Activated T-helper 2 cell treated with anti-CD3 and anti-CD28 coated beads, Interferon-gamma antibody, Interleukin-2, Interleukin-4, amounts not matched to agents 10 μg/mL and 5 μg/mL and 100 μg/mL, durations not matched to agents 14 hours and 24 hours and 36 hours (primary cell): ENCODE results near the gene TRMT2A. TPM values are rescaled to one million over a fixed set of nuclear protein-coding genes. Genes with fewer than 3 reads are reported as not detected.

Experiments
- DNase-seq: peaks from one replicate; pipeline ENCODE4 v3.0.0; 2021; ENCODE audit warnings: low spot score
- H3K27ac Mint-ChIP-seq: one replicate; pipeline ENCODE4 v1.8.0; 2021; ENCODE audit warnings: mixed read lengths
- H3K27me3 Mint-ChIP-seq: one replicate; pipeline ENCODE4 v1.8.0; 2021; ENCODE audit warnings: low read depth, mixed read lengths
- H3K36me3 Mint-ChIP-seq: one replicate; pipeline ENCODE4 v1.8.0; 2021; ENCODE audit warnings: low read depth, mixed read lengths
- H3K4me1 Mint-ChIP-seq: one replicate; pipeline ENCODE4 v1.8.0; 2021; ENCODE audit warnings: low read depth, mixed read lengths
- H3K4me3 Mint-ChIP-seq: one replicate; pipeline ENCODE4 v1.8.0; 2021; ENCODE audit warnings: low read depth, mild to moderate bottlenecking, moderate library complexity, mixed read lengths
- H3K9me3 Mint-ChIP-seq: one replicate; pipeline ENCODE4 v1.8.0; 2021; ENCODE audit warnings: mixed read lengths
- intact Hi-C: fragments of 100-400 bp; cut with micrococcal nuclease; formaldehyde crosslinking; loops from one replicate; pipeline ENCODE4 v1.15.1; 2023
- total RNA-seq: library from RNA; stranded (reverse); gene quantifications from 2 replicates; pipeline ENCODE4 v1.2.3, GENCODE V29; 2022

TRMT2A gene
- total RNA-seq, 1 donor from 2014 or later = 94.1 TPM

- no peak for DNase-seq
- no peaks in the 10 kb centered on the region for H3K9me3 Mint-ChIP-seq
- no peak overlapping the region for H3K4me3 Mint-ChIP-seq
- peak overlapping the region; percentile 38 for H3K27ac Mint-ChIP-seq
- intact Hi-C loops = loop anchor here (2.0 kb wide), 1 partner anchor 158 kb away; no protein-coding TSS in a partner anchor
- H3K36me3 Mint-ChIP-seq = peaks cover 42% of the 10 kb centered on the region
- no peaks in the 10 kb centered on the region for H3K27me3 Mint-ChIP-seq
- peaks cover 9% of the 10 kb centered on the region for H3K4me1 Mint-ChIP-seq
Observed at GRCh38 chr22:20128619-20128901, 11.5 kb upstream of the TRMT2A start.

GRCh38 chr22:20127869-20128618, 11.0 kb upstream of the TRMT2A start:
- Mint-ChIP-seq H3K4me3 (no peak overlapping the region), H3K27ac (no peak overlapping the region), H3K4me1 (peaks cover 8% of the 10 kb centered on the region), H3K9me3 (no peaks in the 10 kb centered on the region), H3K27me3 (no peaks in the 10 kb centered on the region), H3K36me3 (peaks cover 45% of the 10 kb centered on the region)
- no peak for DNase-seq
- intact Hi-C loops = loop anchor here (2.0 kb wide), 1 partner anchor 157 kb away; no protein-coding TSS in a partner anchor

GRCh38 chr22:20127318-20127868, 10.4 kb upstream of the TRMT2A start:
- H3K4me1 Mint-ChIP-seq = peaks cover 6% of the 10 kb centered on the region
- peak overlapping the region; percentile 67 for H3K27ac Mint-ChIP-seq
- H3K27me3 Mint-ChIP-seq = no peaks in the 10 kb centered on the region
- intact Hi-C loops = no loop called here
- no peak for DNase-seq
- no peaks in the 10 kb centered on the region for H3K9me3 Mint-ChIP-seq
- H3K4me3 Mint-ChIP-seq = no peak overlapping the region
- peaks cover 52% of the 10 kb centered on the region for H3K36me3 Mint-ChIP-seq

- Mint-ChIP-seq H3K9me3 (no peaks in the 10 kb centered on the region), H3K27ac (no peak overlapping the region), H3K36me3 (peaks cover 61% of the 10 kb centered on the region), H3K4me3 (no peak overlapping the region), H3K4me1 (peaks cover 6% of the 10 kb centered on the region), H3K27me3 (no peaks in the 10 kb centered on the region)
- intact Hi-C loops = no loop called here
- no peak for DNase-seq
Observed at GRCh38 chr22:20126284-20127029, 9.4 kb upstream of the TRMT2A start.

GRCh38 chr22:20125201-20126174, 8.5 kb upstream of the TRMT2A start:
- no peak for DNase-seq
- peaks cover 6% of the 10 kb centered on the region for H3K4me1 Mint-ChIP-seq
- intact Hi-C loops = no loop called here
- no peaks in the 10 kb centered on the region for H3K9me3 Mint-ChIP-seq
- peaks cover 71% of the 10 kb centered on the region for H3K36me3 Mint-ChIP-seq
- no peak overlapping the region for H3K4me3 Mint-ChIP-seq
- H3K27me3 Mint-ChIP-seq = no peaks in the 10 kb centered on the region
- H3K27ac Mint-ChIP-seq = no peak overlapping the region

GRCh38 chr22:20124083-20124787, 7.2 kb upstream of the TRMT2A start:
- Mint-ChIP-seq H3K4me1 (peaks cover 10% of the 10 kb centered on the region), H3K9me3 (no peaks in the 10 kb centered on the region), H3K36me3 (peaks cover 83% of the 10 kb centered on the region), H3K27ac (no peak overlapping the region), H3K27me3 (no peaks in the 10 kb centered on the region), H3K4me3 (no peak overlapping the region)
- intact Hi-C loops = no loop called here
- DNase-seq = no peak

- peaks cover 90% of the 10 kb centered on the region for H3K36me3 Mint-ChIP-seq
- H3K4me3 Mint-ChIP-seq = no peak overlapping the region
- intact Hi-C loops = no loop called here
- H3K4me1 Mint-ChIP-seq = peaks cover 9% of the 10 kb centered on the region
- no peak overlapping the region for H3K27ac Mint-ChIP-seq
- no peak for DNase-seq
- H3K9me3 Mint-ChIP-seq = no peaks in the 10 kb centered on the region
- no peaks in the 10 kb centered on the region for H3K27me3 Mint-ChIP-seq
Observed at GRCh38 chr22:20123366-20124082, 6.5 kb upstream of the TRMT2A start.

- Mint-ChIP-seq H3K9me3 (no peaks in the 10 kb centered on the region), H3K4me3 (no peak overlapping the region), H3K27me3 (no peaks in the 10 kb centered on the region), H3K27ac (no peak overlapping the region), H3K36me3 (peaks cover 88% of the 10 kb centered on the region), H3K4me1 (peaks cover 10% of the 10 kb centered on the region)
- DNase-seq = no peak
- intact Hi-C loops = no loop called here
Observed at GRCh38 chr22:20121856-20122415, 4.9 kb upstream of the TRMT2A start.

- Mint-ChIP-seq H3K36me3 (peaks cover 88% of the 10 kb centered on the region), H3K4me1 (peaks cover 20% of the 10 kb centered on the region), H3K4me3 (peak overlapping the region; percentile 92), H3K9me3 (no peaks in the 10 kb centered on the region), H3K27me3 (no peaks in the 10 kb centered on the region), H3K27ac (peak overlapping the region; percentile 88)
- intact Hi-C loops = loop anchor here (5.0 kb wide), 2 partner anchors 261 to 884 kb away; partner anchors contain the start of gene THAP7
- DNase-seq = no peak
Observed at GRCh38 chr22:20118300-20119020, 1.4 kb upstream of the TRMT2A start.

- H3K27me3 Mint-ChIP-seq = no peaks in the 10 kb centered on the region
- H3K4me1 Mint-ChIP-seq = peaks cover 20% of the 10 kb centered on the region
- peaks cover 84% of the 10 kb centered on the region for H3K36me3 Mint-ChIP-seq
Observed at GRCh38 chr22:20117633-20118299, 740 bp upstream of the TRMT2A start.

More at GRCh38 chr22:20117633-20118299, 740 bp upstream of the TRMT2A start:
- intact Hi-C loops = loop anchor here (1.0 to 5.0 kb wide), 6 partner anchors 14 to 885 kb away; partner anchors contain the start of genes DGCR8, TANGO2, THAP7 and ZDHHC8
- Mint-ChIP-seq H3K4me3 (peak overlapping the region; percentile 92), H3K27ac (peak overlapping the region; percentile 88), H3K9me3 (no peaks in the 10 kb centered on the region)
- DNase-seq = peak; percentile 45
